Kidney epithelial cell (primary cell): Measurements from ENCODE around the gene ZNF692. TPM values are rescaled to one million over a fixed set of nuclear protein-coding genes. Genes with fewer than 3 reads are reported as not detected.

Experiments used
- DNase-seq: peaks from one replicate; pipeline ENCODE4 v3.0.0-alpha.2; 2010; ENCODE audit warnings: low read depth
- H3K27me3 ChIP-seq: 2 replicates; pipeline ENCODE4 v1.6.0; 2011; ENCODE audit warnings: low read length; ENCODE audit not compliant: control insufficient read depth, insufficient read depth
- H3K36me3 ChIP-seq: 2 replicates; pipeline ENCODE4 v1.5.1; 2011; ENCODE audit warnings: low read length; ENCODE audit not compliant: control insufficient read depth, insufficient read depth
- H3K4me3 ChIP-seq: 2 replicates; pipeline ENCODE4 v1.5.1; 2011; ENCODE audit warnings: low read depth, mild to moderate bottlenecking, control low read depth, low read length
- total RNA-seq: library from RNA; depleted of rRNA; stranded (reverse); fragments of >200 nt; gene quantifications from 2 replicates; pipeline ENCODE4 v1.2.3, GENCODE V29; 2015
- TF ChIP-seq, protein P1 (sequence below): IDR thresholded peaks from 2 replicates; pipeline ENCODE4 v1.5.1; 2011; ENCODE audit warnings: mild to moderate bottlenecking, moderate library complexity, low read length, control low read depth, inconsistent platforms; ENCODE audit not compliant: insufficient read depth, poor library complexity, severe bottlenecking

The ZNF692 gene
- total RNA-seq, 1 donor from 2014 or later, result 20.4 TPM

DNA sequence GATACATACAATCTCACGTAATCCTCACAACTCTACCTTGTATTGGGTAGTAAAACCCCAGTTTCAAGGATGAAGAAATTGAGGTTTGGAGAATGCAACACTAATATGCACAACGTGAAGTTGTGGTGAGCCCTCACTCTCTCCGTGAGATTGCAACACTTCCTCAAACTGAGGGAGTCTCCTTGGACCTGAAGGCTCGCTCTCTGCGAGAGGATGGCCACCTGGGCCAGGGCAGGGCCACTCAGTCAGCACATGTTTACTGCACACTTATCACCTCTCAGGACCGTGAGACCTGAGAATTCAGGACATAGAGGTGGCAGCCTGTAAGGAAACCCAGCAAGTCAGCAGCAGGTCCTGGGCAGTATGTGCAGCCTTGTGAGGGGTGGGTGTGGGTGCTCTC, 41.8 kb downstream of the ZNF692 start:
- TF ChIP-seq, protein P1, sequence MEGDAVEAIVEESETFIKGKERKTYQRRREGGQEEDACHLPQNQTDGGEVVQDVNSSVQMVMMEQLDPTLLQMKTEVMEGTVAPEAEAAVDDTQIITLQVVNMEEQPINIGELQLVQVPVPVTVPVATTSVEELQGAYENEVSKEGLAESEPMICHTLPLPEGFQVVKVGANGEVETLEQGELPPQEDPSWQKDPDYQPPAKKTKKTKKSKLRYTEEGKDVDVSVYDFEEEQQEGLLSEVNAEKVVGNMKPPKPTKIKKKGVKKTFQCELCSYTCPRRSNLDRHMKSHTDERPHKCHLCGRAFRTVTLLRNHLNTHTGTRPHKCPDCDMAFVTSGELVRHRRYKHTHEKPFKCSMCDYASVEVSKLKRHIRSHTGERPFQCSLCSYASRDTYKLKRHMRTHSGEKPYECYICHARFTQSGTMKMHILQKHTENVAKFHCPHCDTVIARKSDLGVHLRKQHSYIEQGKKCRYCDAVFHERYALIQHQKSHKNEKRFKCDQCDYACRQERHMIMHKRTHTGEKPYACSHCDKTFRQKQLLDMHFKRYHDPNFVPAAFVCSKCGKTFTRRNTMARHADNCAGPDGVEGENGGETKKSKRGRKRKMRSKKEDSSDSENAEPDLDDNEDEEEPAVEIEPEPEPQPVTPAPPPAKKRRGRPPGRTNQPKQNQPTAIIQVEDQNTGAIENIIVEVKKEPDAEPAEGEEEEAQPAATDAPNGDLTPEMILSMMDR, result no peak
- no peak for DNase-seq
- Histone ChIP-seq H3K27me3 (no peaks in the 10 kb centered on the region), H3K4me3 (no peak overlapping the region), H3K36me3 (no peaks in the 10 kb centered on the region)

DNA sequence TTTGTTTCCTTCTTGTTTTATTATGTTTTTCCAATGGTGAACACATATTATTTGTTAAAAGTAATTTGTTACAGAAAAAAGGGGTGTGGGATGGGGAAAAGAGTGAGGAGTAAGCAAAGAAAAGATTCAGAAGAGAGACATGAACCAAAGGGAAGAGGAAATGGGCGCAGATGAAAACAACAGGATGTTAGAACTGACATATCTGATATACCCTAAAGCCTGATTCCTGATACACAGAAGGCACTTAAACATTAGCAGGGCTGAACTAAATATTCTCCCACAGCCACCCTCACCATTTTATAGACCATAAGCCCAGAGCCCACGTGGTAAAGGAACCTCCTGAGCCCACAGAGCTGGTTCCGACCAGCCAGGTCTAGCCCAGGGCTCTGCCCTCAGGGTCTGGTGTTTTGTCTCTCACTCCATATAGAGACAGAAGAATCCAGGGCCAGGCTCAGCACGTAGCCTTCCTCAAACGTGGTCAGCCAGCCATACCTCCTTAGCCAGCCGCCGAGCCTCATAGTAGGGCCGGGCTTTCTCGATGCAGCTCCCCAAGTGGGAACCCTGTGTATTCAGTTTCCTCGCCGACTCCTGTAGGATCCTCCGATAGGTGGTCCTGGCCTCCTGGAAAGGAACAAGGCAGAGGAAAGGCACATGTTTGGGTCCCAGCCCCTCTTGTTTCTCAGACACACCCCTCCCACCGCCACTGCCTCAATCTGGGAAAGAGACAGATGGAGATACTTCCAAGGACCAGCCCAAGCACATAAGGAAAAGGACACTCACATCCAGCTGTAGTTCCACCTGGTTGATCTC, 42.6 kb downstream of the ZNF692 start:
- no peak for DNase-seq
- TF ChIP-seq, protein P1, result no peak
- H3K4me3 ChIP-seq, result no peak overlapping the region
- H3K36me3 ChIP-seq, result no peaks in the 10 kb centered on the region
- no peaks in the 10 kb centered on the region for H3K27me3 ChIP-seq

DNA sequence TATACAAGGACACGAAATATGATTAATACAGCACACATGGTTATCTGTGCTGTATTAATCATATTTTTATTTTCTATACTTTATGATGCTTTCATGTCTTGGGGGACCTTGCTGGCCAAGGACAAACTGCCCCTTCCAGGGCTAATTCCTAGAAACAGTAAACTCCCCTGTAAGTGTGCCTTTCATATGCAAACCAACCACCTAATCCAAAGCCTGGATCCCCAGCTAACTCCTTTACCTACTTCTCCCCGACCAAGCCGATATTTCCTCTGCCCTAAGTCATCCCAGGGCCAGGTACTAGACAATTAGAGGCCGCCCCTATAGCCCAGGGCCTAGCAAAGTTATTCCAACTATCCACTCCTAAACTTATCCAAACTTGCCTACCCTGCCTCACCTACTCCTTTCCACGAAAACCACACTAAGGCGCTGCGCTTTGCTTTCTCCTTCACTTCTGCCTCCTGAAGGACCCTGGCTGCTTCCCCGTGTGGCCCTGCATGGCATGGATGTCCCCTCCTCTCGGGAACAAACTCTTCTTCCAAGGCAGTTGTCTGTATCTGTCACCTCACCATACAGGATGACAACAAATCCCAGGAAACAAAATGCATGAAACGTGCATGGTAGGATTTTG, 43.4 kb downstream of the ZNF692 start:
- DNase-seq, result no peak
- TF ChIP-seq, protein P1, result no peak
- Histone ChIP-seq H3K27me3 (no peaks in the 10 kb centered on the region), H3K4me3 (no peak overlapping the region), H3K36me3 (no peaks in the 10 kb centered on the region)

DNA sequence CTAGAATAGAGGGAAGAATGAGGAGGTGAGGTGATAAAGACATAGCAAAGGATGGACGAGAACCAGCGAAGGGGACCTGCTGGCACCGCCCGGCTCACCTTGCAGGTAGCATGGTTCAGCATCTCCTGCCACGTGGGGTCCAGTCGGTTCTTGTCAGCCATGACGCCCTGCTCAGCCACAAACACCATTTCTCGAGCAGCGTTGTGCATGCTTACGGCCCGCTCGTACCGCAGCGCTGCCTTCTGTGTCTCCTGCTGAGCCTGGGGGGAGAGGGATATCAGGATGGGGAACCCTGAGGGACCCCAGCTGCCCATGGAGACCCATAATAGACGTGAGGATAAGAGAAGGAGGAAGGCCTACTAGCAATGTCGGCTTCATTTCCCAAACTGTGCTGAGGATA, 44.5 kb downstream of the ZNF692 start:
- H3K4me3 ChIP-seq, result no peak overlapping the region
- TF ChIP-seq, protein P1, result no peak
- H3K27me3 ChIP-seq, result no peaks in the 10 kb centered on the region
- H3K36me3 ChIP-seq, result no peaks in the 10 kb centered on the region
- no peak for DNase-seq

DNA sequence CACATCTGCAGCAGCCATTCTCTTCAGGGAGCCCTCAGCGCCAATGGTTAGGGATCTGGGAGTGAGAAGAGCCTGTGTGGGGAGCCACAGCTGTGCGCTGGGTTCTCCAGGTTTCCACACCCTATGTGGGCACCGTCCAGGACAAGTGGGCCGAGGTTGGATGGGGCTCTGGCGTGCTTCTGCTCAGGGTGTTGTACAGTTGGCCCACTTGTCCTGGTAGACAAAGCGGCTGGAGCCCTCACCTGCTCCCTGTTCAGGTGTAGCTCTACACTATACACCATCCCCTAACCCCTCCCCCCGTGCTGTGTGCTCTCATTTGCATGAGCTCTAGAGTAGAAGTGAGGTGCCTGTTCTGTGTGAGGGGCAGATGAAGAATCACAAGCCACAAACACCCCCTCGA, 45.3 kb downstream of the ZNF692 start:
- TF ChIP-seq, protein P1, result no peak

More for the DNA sequence above, 45.3 kb downstream of the ZNF692 start:
- Histone ChIP-seq H3K36me3 (no peaks in the 10 kb centered on the region), H3K4me3 (no peak overlapping the region), H3K27me3 (no peaks in the 10 kb centered on the region)
- no peak for DNase-seq
